Breast epithelium (tissue), 3 donors: Measurements from ENCODE around the gene PLCB4.

ENCODE experiments used
- CTCF ChIP-seq, 3 donors: fragments of 450-650 bp; IDR thresholded peaks; one replicate each; pipeline ENCODE4 v1.5.1; 2016 to 2017; ENCODE audit warnings: antibody characterized with exemption in 3 of 3, mild to moderate bottlenecking in 3 of 3, moderate library complexity in 3 of 3
- POLR2A ChIP-seq: fragments of 450-650 bp; IDR thresholded peaks from one replicate; pipeline ENCODE4 v1.6.1; 2016; ENCODE audit warnings: antibody characterized with exemption, mild to moderate bottlenecking, moderate library complexity
- POLR2AphosphoS5 ChIP-seq, 3 donors: sonication (generic); formaldehyde crosslinking; IDR thresholded peaks; one replicate each; pipeline ENCODE4 v1.6.1; 2017; ENCODE audit warnings: antibody characterized with exemption in 3 of 3

GRCh38 chr20:9258901-9259300 lies 190.0 kb downstream of the PLCB4 start:
- TF ChIP-seq POLR2A (no peak), CTCF (IDR thresholded peaks at IDR 0.05) (no peak), POLR2AphosphoS5 (IDR thresholded peaks at IDR 0.05) (no peak)
